NCI-H1417 treated with DMSO at 0.1 percent for 48 hours (cell line): ENCODE measurements around the gene IRF7.

Source experiments
- DNase-seq: peaks from one replicate; lab custom pipeline; 2025; lab: John Stamatoyannopoulos, UW

Gene IRF7

GRCh38 chr11:620935-621814 lies 5.4 kb upstream of the IRF7 start:
- DNase-seq = no peak

GRCh38 chr11:620201-620600 lies 4.5 kb upstream of the IRF7 start:
- no peak for DNase-seq

- DNase-seq = no peak
Measured at GRCh38 chr11:619628-620050, 3.9 kb upstream of the IRF7 start.

DNA sequence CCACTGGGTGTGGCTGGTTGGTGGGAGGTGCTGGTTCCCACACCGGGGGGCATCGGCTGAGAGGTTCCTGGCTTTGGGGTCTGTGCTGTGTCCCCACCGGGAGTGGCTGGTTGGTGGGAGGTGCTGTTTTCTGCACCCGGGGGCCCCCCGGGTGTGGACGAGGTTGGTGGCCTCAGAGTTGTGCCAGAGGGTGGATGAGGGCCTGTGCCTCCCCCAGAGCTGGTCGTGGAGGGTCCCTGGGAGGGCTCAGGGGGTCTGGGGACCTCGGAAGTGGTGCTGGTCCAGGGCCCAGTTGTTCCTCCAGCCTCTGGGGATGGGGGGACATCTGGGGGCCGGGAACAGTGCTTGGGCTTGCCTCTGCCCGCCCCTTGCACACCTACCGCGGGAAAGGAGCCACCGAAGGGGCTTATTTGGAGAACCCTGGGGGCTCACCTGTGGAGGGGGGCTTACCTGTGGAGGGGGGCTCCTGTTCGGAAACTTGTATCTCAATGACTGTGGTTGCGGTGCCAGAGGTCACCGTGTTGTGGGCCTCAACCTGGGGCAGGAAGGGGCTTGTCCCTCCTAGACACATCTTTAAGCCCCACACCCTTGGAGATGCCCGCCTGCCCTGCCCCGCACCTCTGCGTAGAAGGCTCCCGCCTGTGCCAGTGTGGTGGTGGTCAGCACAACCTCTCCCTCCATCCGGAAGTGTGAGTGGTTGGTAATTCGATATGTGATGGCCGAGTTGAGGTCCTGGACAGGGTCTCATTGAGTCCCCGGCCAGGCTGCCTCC lies 3.3 kb upstream of the IRF7 start:
- DNase-seq = no peak

- no peak for DNase-seq
Measured at GRCh38 chr11:617912-618682, 2.3 kb upstream of the IRF7 start.

DNA sequence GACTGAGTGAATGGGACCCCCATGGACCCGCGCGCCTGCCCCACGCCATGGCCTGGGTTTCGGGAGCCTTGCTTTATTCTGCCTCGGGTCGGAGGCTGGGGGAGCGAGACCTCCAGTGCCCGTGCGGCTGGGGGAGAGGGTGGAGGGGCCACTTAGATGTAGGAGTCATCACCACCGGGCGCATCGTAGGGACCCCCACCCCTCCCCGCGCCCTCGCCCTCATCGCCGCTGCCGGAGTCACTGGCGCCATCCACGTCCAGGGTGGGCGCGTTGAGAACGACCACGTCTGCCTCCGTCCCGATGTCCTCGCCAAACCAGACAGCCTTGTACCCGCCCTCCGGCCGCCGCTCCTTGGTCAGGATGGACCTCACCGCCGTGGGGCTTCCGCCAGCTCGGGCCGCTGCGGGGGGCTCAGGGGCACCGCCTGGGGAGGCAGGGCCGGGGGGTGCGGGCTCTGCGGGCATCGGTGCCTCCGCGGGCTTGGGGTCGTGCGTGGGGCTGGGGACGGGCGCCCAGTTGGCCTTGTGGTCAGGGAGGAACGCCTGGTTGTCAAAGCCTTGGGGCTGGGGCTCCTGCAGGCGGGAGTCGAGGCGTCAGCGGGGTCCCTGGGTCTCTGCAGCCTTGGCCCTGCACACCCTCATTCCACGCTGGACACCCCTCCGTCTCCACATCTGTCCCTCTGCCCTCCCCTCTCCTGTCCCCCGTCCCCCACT lies 1.6 kb upstream of the IRF7 start:
- DNase-seq = no peak

GRCh38 chr11:616320-617198 lies 809 bp upstream of the IRF7 start:
- DNase-seq = no peak

- no peak for DNase-seq
Measured at GRCh38 chr11:614623-615503, 887 bp downstream of the IRF7 start.

DNA sequence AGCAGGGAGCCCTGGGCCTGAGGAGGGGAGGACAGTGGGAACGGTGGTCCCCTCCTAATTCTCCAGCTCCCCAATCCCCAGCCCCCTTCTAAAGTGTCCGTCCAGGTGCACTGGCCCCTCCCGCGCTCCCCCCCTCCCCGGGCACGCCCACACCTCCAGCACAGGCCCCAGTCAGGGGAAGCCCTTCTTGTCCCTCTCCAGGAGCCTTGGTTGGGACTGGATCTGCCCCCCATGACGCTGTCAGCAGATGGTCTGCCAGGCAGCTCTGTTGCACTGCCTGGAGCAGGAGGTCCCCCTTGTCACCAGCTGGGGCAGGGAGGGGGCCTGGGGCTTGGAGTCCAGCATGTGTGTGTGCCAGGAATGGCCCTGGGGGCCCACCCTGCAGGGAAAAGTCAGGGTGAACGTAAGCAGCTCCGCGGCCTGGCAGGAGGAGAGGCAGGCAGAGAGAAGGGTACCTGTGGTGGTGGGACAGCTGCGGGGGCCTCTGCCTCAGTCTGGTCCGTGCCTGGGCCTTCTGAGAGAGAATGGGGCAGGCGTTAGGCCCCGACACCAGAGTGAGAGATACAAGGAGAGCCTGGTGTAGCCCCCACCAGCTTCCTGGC lies 1.6 kb downstream of the IRF7 start:
- no peak for DNase-seq

GRCh38 chr11:613369-613968 lies 2.3 kb downstream of the IRF7 start:
- no peak for DNase-seq

DNA sequence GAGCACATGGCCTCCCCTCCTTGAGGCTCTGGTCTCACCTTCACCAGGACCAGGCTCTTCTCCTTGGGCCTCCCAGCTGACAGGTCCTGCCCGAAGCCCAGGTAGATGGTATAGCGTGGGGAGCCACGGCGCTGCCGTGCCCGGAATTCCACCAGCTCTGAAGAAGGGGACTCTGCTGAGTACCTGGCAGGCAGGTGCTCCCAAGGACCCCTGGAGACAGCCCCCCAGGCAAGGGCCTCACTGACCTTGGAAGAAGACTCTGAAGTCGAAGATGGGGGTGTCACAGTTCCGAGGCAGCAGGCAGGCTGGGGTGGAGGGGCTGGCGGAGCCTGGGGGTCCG lies 2.8 kb downstream of the IRF7 start:
- no peak for DNase-seq

DNA sequence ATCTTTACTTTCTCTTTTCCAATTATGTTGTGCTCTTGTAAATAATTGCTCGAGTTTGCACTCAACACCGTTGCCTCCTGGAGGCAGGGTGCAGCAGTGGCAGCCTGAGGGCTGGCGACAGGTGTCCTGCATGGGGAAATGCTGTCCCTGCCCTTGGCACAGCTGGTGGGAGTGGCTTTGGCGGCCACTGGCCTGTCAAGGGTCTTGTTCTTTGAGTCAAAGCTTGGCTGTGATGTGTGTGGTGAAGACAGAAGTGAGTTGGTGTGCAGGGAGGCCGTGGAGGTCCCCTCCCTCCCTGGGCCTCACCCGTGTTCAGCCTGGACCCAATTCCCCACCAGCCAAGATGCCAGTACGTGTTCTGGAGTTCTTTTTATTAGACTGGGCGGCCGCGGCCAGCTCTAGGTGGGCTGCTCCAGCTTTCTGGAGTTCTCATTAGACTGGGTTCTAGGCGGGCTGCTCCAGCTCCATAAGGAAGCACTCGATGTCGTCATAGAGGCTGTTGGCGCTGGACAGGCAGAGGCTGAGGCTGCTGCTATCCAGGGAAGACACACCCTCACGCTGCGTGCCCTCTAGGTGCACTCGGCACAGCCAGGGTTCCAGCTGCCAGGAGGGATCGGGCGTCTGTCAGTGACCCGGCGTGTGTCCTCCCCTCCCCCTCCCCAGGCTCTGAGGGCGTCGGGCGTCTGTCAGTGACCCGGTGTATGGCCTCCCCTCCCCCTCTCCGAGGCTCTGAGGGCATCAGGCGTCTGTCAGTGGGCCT lies 3.4 kb downstream of the IRF7 start:
- no peak for DNase-seq

DNA sequence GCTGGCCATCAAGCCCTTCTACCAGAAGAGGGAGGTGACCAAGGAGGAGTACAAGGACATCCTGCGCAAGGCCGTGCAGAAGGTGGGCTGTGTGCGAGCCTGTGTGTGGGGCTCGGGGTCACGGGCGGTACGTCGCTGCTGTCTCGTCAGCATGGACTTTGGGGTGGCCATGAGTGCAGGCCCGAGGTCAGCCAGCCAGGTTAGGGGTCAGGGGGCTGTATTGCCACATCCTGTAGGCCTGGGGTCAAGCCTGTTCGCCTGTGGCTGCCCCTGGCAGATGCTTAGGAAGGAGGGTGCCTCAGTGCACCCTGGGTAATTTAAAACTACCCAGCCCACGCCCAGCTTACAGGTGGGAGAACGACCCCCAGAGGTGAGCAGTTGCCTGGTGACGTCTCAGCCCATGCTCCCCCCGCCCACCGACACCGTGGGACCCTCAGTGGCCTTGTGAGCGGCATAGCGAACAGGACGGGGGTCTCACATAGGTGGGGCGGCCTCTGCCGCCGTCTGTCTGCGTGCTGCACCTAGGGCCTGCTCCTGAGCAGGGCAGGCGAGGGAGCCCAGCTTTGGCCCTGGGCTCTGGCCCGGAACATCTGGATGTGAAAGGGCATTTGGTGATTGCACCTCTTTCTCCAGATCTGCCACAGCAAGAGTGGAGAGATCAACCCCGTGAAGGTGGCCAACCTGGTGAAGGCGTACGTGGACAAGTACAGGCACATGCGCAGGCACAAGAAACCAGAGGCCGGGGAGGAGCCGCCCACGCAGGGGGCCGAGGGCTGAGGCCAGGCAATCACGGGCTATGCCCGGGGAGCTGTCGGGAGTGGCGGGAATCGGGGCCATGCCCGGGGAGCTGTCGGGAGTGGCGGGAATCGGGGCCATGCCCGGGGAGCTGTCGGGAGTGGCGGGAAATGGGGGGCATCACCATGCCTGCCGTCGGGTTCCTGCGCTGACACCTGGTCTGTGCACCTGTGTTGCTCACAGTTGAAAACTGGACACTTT lies 4.5 kb downstream of the IRF7 start:
- no peak for DNase-seq

GRCh38 chr11:610146-610801 lies 5.5 kb downstream of the IRF7 start:
- DNase-seq = no peak

- DNase-seq = no peak
Measured at GRCh38 chr11:609341-609811, 6.4 kb downstream of the IRF7 start.

GRCh38 chr11:608791-609251 lies 6.9 kb downstream of the IRF7 start:
- no peak for DNase-seq
